Ovary (tissue), 9 donors: Measurements from ENCODE around the gene PTH2R. TPM values are rescaled to one million over a fixed set of nuclear protein-coding genes. Genes with fewer than 3 reads are reported as not detected.
"Not testable (repeated sequence)": the region's sequence is repeated elsewhere in the genome, so short reads cannot be mapped to it uniquely, and the experiment has no call there.

Experiments used
- DNase-seq, 5 donors: peaks; one replicate each; pipeline ENCODE4 v3.0.0-alpha.2; 2019 to 2020
- H3K27ac ChIP-seq, 2 donors: fragments of 200-600 bp; one replicate each; pipeline versions ENCODE4 v1.5.1 to v1.8.0; 2019 to 2022
- H3K27me3 ChIP-seq: fragments of 200-600 bp; one replicate; pipeline ENCODE4 v1.8.0; 2022
- H3K36me3 ChIP-seq: fragments of 200-600 bp; sonication (generic); one replicate; pipeline ENCODE4 v1.5.1; 2019
- H3K4me1 ChIP-seq: one replicate; pipeline ENCODE4 v1.8.1; 2013; ENCODE audit warnings: mild to moderate bottlenecking, moderate library complexity; ENCODE audit not compliant: insufficient read depth
- H3K4me3 ChIP-seq: fragments of 200-600 bp; sonication (generic); one replicate; pipeline ENCODE4 v1.5.1; 2017
- H3K9me3 ChIP-seq, 2 donors: fragments of 200-600 bp in 1 of 2; sonication (generic) in 1 of 2; one replicate each; pipeline versions ENCODE4 v1.5.1 to v1.8.1; 2013 to 2019; ENCODE audit warnings: mild to moderate bottlenecking in 1 of 2, moderate library complexity in 1 of 2
- EP300 ChIP-seq: sonication (generic); formaldehyde crosslinking; IDR thresholded peaks from one replicate; pipeline ENCODE4 v1.6.1; 2017; ENCODE audit warnings: antibody characterized with exemption
- POLR2A ChIP-seq: fragments of 450-650 bp; IDR thresholded peaks from one replicate; pipeline ENCODE4 v1.6.1; 2017; ENCODE audit warnings: antibody characterized with exemption, mild to moderate bottlenecking, moderate library complexity
- WGBS, 3 donors: extraction: QIAGEN DNeasy Blood & Tissue Kit in 1 of 3; methylation state at CpG; one replicate each; pipeline versions ENCODE4 v1.1.5 to v1.1.7; 2013 to 2017; 5-methylcytosine and 5-hydroxymethylcytosine counted together
- intact Hi-C, 4 donors: fragments of 100-400 bp; cut with DNase I; formaldehyde crosslinking; loops; one replicate each; pipeline versions ENCODE4 v1.11.0 to v1.15.1; 2022 to 2023
- polyA plus RNA-seq, 2 donors: library from polyadenylated mRNA; stranded (reverse); fragments of 200-250 nt in 1 of 2; fragments of 350-450 nt in 1 of 2; fragmentation: Illumina TruSeq in 1 of 2; extraction: RNeasy Lipid Tissue Mini Kit (QIAGEN cat#74804) in 1 of 2; gene quantifications; one replicate each; pipeline ENCODE4 v1.2.3, GENCODE V29; 2013 to 2014
- total RNA-seq, 7 donors: library from RNA; depleted of rRNA in 2 of 7; stranded (reverse); fragments of >200 nt in 2 of 7; fragmentation: NEBNext Ultra II Directional in 3 of 7; extraction: Animal tissue kit (Norgen Biotek cat#: 25700) in 3 of 7; gene quantifications; one replicate each; pipeline versions ENCODE4 v1.1.0 to v1.2.4, GENCODE V29; 2016 to 2023
- TF ChIP-seq, protein P1 (sequence below), 3 donors: fragments of 450-650 bp in 2 of 3; fragments of 200-600 bp in 1 of 3; IDR thresholded peaks; one replicate each; pipeline versions ENCODE4 v1.5.1 to v1.8.0; 2016 to 2022; ENCODE audit warnings: antibody characterized with exemption in 3 of 3, mild to moderate bottlenecking in 1 of 3
- donor health status: DM: no; HTN: no; CAD: no; lungs with moderate emphysema.
- donor health status: DM: no; HTN: no; CAD: no.
- donor health status: Bipolar disorder and iron deficiency.
- donor health status: DM: yes; HTN: yes; CAD: no.
- donor health status: DM: no; HTN: no; CAD: no.
- donor health status: DM: yes; HTN: yes; CAD: no.

Gene PTH2R
- total and polyA plus RNA-seq, 9 donors = 0.05 to 0.08 (median 0.07) TPM; not detected in 6

DNA sequence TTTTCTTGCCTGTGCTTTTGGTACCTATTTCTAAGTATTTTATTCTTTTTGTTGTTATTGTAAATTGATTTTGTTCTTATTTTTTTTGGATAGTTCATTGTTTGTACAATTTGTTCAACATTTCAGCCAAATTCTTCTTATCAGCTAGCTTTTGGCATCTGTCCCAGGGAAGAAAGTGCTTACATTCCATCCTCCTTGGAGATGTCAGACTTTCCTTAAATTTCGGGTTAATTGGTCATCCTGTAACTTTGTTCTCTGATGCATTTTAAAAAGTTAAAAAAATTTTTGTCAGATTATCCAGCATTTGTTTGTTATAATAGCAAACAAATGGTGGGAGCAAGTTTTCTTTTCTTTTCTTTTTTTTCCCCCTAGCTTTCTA is 60.3 kb downstream of the PTH2R start:
- no peaks in the 10 kb centered on the region for H3K36me3 ChIP-seq
- H3K27me3 ChIP-seq = no peaks in the 10 kb centered on the region
- peaks cover 1% of the 10 kb centered on the region for H3K4me1 ChIP-seq
- H3K27ac ChIP-seq = no peak overlapping the region
- 0 to 4% (median 2%) methylated on average over 1 of the region's 1 CpG for WGBS, 3 donors
- TF ChIP-seq POLR2A = no peak
- no peak for DNase-seq
- H3K4me3 ChIP-seq = no peak overlapping the region
- H3K9me3 ChIP-seq = no peaks in the 10 kb centered on the region
- intact Hi-C loops = no loop called here

DNA sequence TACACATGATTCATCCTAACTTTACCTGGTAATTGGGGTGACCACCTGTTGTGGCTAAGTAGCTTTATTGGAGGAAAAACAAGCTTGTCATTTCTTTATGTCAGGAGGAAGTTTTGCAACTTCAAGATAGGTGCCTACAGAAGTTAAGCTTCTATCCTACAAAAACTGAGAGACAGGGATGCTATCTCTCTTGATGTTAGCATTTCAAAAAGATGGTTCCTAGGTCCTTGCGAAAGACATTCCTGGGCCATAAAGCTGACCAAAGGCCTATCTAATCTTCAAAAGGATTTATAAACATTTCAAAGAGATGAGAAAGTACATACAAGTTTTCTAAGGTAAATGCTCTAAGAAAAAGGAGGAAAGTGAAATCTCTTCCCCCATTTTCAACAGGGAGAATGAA is 61.0 kb downstream of the PTH2R start:
- TF ChIP-seq POLR2A (no peak), EP300 (no peak)
- TF ChIP-seq, protein P1, sequence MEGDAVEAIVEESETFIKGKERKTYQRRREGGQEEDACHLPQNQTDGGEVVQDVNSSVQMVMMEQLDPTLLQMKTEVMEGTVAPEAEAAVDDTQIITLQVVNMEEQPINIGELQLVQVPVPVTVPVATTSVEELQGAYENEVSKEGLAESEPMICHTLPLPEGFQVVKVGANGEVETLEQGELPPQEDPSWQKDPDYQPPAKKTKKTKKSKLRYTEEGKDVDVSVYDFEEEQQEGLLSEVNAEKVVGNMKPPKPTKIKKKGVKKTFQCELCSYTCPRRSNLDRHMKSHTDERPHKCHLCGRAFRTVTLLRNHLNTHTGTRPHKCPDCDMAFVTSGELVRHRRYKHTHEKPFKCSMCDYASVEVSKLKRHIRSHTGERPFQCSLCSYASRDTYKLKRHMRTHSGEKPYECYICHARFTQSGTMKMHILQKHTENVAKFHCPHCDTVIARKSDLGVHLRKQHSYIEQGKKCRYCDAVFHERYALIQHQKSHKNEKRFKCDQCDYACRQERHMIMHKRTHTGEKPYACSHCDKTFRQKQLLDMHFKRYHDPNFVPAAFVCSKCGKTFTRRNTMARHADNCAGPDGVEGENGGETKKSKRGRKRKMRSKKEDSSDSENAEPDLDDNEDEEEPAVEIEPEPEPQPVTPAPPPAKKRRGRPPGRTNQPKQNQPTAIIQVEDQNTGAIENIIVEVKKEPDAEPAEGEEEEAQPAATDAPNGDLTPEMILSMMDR (IDR thresholded peaks at IDR 0.05) = no peak
- intact Hi-C loops = no loop called here
- peaks cover 1% of the 10 kb centered on the region for H3K4me1 ChIP-seq
- H3K9me3 ChIP-seq = no peaks in the 10 kb centered on the region
- H3K27ac ChIP-seq = no peak overlapping the region
- H3K36me3 ChIP-seq = no peaks in the 10 kb centered on the region
- H3K27me3 ChIP-seq = no peaks in the 10 kb centered on the region
- 79 to 85% (median 80%) methylated on average over 1 of the region's 1 CpG for WGBS, 3 donors
- DNase-seq = no peak
- no peak overlapping the region for H3K4me3 ChIP-seq

DNA sequence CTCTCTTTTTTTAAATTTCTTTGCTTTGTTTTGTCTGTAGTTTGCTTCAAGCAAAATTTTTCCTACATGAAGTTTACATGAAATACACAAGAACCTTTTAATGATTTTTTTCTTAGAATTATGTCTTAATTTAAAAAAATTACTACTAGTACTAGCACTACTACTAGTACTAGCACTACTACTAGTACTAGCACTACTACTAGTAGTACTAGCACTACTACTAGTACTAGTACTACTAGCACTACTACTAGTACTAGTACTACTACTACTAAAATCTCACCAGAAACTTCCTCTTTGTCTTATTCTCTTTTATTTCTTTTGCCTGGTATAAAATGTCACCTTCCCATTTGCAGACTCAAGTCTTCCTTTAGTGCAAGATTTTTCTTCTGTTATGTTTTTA is 71.1 kb downstream of the PTH2R start:
- H3K27ac ChIP-seq = no peak overlapping the region
- TF ChIP-seq, protein P1 (IDR thresholded peaks at IDR 0.05) = no peak
- TF ChIP-seq EP300 = no peak
- TF ChIP-seq POLR2A = no peak
- intact Hi-C loops = no loop called here

DNA sequence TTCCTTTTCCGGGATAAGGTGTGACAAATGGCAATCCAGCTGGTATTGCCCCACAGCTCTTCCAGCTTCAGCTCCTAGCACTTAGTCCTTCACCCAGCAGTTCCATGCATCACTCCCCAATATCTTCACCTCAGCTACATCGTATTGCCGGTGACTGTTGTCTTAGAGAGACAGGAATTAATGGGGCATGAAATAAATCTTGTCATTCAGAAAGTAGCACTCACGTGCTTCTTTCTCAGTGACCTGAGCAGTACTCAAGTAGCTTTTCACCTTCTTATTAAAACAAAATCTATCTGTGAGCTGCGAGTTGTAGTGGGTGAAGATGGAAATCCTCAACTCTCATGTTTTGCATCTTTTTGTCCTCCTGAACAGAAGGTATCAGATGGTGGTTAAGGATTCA is 72.8 kb downstream of the PTH2R start:
- H3K4me3 ChIP-seq = no peak overlapping the region
- no peak overlapping the region for H3K27ac ChIP-seq
- TF ChIP-seq POLR2A = no peak
- no peak for TF ChIP-seq EP300
- TF ChIP-seq, protein P1 (IDR thresholded peaks at IDR 0.05) = no peak
- H3K9me3 ChIP-seq = no peaks in the 10 kb centered on the region
- intact Hi-C loops = no loop called here
- no peaks in the 10 kb centered on the region for H3K4me1 ChIP-seq
- no peaks in the 10 kb centered on the region for H3K36me3 ChIP-seq
- 74 to 83% (median 75%) methylated on average over 5 of the region's 5 CpGs for WGBS, 3 donors
- DNase-seq = no peak
- H3K27me3 ChIP-seq = no peaks in the 10 kb centered on the region

More for the DNA sequence above, 71.1 kb downstream of the PTH2R start:
- H3K27me3 ChIP-seq = no peaks in the 10 kb centered on the region
- DNase-seq = no peak
- H3K4me3 ChIP-seq = no peak overlapping the region
- no peaks in the 10 kb centered on the region for H3K36me3 ChIP-seq
- no peaks in the 10 kb centered on the region for H3K9me3 ChIP-seq
- H3K4me1 ChIP-seq = no peaks in the 10 kb centered on the region

DNA sequence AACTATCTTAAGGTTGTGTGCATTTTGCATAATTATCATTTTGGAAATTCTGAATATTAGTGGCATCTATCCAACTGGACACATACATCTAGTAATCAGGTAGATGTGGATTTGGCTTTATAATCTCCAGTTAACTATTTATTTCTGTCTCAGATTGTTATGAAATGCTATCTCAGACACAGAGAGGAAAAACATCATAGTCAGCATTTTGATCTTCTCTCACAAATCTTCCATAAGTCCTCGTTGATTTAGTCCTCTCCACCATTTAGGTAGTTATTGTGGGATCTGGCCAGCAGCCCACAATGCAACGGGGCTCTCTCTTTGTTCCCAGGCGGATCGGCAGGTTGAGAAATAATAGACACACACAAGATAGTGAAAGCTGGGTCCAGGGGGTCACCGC is 75.4 kb downstream of the PTH2R start:
- DNase-seq, H3K4me1 ChIP-seq, H3K4me3 ChIP-seq, H3K36me3 ChIP-seq, intact Hi-C loops, H3K27me3 ChIP-seq, H3K27ac ChIP-seq, H3K9me3 ChIP-seq: not testable (repeated sequence)
- 90% methylated on average over 5 of the region's 5 CpGs for WGBS, 3 donors

DNA sequence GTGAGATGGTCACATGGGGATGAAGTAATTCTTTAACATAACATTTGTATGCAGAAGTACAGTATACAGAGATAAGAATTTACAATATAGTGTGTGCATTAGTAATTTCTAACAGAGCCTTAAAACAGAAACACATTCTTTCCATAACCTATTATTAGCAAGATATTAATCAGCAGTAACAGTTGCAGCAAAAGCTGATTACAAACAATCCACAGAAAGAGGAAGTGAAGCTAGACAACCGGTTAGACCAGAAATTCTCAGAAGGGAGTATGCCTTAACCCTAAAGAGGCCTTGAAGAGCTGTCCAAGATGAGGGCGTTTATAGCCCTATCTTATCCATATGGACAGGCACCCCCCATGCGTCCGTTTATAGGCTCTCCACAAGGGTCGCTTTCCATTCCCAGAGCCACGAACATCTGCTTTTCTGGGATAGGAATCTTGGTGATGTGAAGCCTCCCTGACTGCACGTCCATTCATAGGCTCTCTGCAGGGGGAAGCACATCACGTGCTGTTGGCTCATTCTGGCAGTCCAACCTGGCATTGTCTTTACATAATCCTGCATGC is 75.9 kb downstream of the PTH2R start:
- H3K4me3 ChIP-seq, DNase-seq, H3K9me3 ChIP-seq, H3K4me1 ChIP-seq, H3K27ac ChIP-seq, intact Hi-C loops, H3K27me3 ChIP-seq, H3K36me3 ChIP-seq: not testable (repeated sequence)
- 82 to 86% (median 86%) methylated on average over 8 of the region's 8 CpGs for WGBS, 3 donors
